GM23338 (cell line): ENCODE measurements around the gene ATP6V0A4. TPM values are rescaled to one million over a fixed set of nuclear protein-coding genes. Genes with fewer than 3 reads are reported as not detected.

ENCODE experiments used
- ATAC-seq: fragments of 200-7000 bp; cut with Tn5 transposase; 3 replicates; pipeline ENCODE4 v1.9.1; 2020
- DNase-seq: peaks from one replicate; pipeline ENCODE4 v3.0.0-alpha.2; 2015; ENCODE audit warnings: low spot score
- H2AFZ ChIP-seq: fragments of 200-600 bp; sonication (generic); 2 replicates; pipeline ENCODE4 v1.8.0; 2016; ENCODE audit warnings: antibody characterized with exemption, mild to moderate bottlenecking, moderate library complexity
- H3F3A ChIP-seq: fragments of 200-600 bp; sonication (generic); replicated peaks from 2 replicates; pipeline ENCODE4 v1.8.0; 2017; ENCODE audit warnings: antibody characterized with exemption, mixed run types, low read depth
- H3K27ac ChIP-seq: fragments of 200-600 bp; sonication (generic); 2 replicates; pipeline ENCODE4 v1.6.1; 2016; ENCODE audit warnings: low read depth
- H3K27me3 ChIP-seq: fragments of 200-600 bp; sonication (generic); 2 replicates; pipeline ENCODE4 v1.8.0; 2016; ENCODE audit warnings: mild to moderate bottlenecking, mixed run types, moderate library complexity; ENCODE audit not compliant: insufficient read depth
- H3K36me3 ChIP-seq: fragments of 200-600 bp; sonication (generic); 2 replicates; pipeline ENCODE4 v1.8.0; 2016; ENCODE audit warnings: mild to moderate bottlenecking; ENCODE audit not compliant: insufficient read depth
- H3K4me1 ChIP-seq: fragments of 200-600 bp; sonication (generic); 2 replicates; pipeline ENCODE4 v1.8.0; 2016; ENCODE audit warnings: mild to moderate bottlenecking, moderate library complexity; ENCODE audit not compliant: insufficient read depth
- H3K4me2 ChIP-seq: fragments of 200-600 bp; sonication (generic); 2 replicates; pipeline ENCODE4 v1.7.1; 2017; ENCODE audit warnings: mixed run types
- H3K4me3 ChIP-seq: fragments of 200-600 bp; sonication (generic); 2 replicates; pipeline ENCODE4 v1.6.1; 2016; ENCODE audit warnings: mixed run types
- H3K79me2 ChIP-seq: fragments of 200-600 bp; sonication (generic); replicated peaks from 2 replicates; pipeline ENCODE4 v1.8.0; 2017; ENCODE audit warnings: mild to moderate bottlenecking; ENCODE audit not compliant: insufficient read depth
- H3K9me2 ChIP-seq: fragments of 200-600 bp; sonication (generic); 2 replicates; pipeline ENCODE4 v1.8.0; 2017; ENCODE audit not compliant: insufficient read depth
- H4K20me1 ChIP-seq: fragments of 200-600 bp; sonication (generic); replicated peaks from 2 replicates; pipeline ENCODE4 v1.8.0; 2017; ENCODE audit warnings: mild to moderate bottlenecking; ENCODE audit not compliant: insufficient read depth
- H3K27ac Mint-ChIP-seq: 2 replicates; pipeline ENCODE4 v1.8.0; 2020; ENCODE audit warnings: inconsistent platforms, mild to moderate bottlenecking, moderate library complexity, mixed read lengths
- H3K27me3 Mint-ChIP-seq: 3 replicates; pipeline ENCODE4 v1.8.0; 2022; ENCODE audit warnings: low read depth, mild to moderate bottlenecking, moderate library complexity, mixed read lengths, inconsistent platforms; ENCODE audit not compliant: insufficient read depth, poor library complexity
- H3K36me3 Mint-ChIP-seq: 3 replicates; pipeline ENCODE4 v1.8.0; 2021; ENCODE audit warnings: low read depth, mild to moderate bottlenecking, inconsistent platforms, moderate library complexity, mixed read lengths
- H3K4me1 Mint-ChIP-seq: 3 replicates; pipeline ENCODE4 v1.8.0; 2020; ENCODE audit warnings: mild to moderate bottlenecking, inconsistent platforms, mixed read lengths
- H3K4me3 Mint-ChIP-seq: 3 replicates; pipeline ENCODE4 v1.8.0; 2021; ENCODE audit warnings: moderate library complexity, mild to moderate bottlenecking, inconsistent platforms, mixed read lengths
- H3K9me3 Mint-ChIP-seq: 3 replicates; pipeline ENCODE4 v1.8.0; 2020; ENCODE audit warnings: moderate library complexity, mild to moderate bottlenecking, inconsistent platforms, mixed read lengths
- CREB1 ChIP-seq: fragments of 250-450 bp; sonication (Bioruptor Pico); IDR thresholded peaks from 2 replicates; pipeline ENCODE4 v1.5.0; 2020; ENCODE audit warnings: low read depth, mild to moderate bottlenecking, moderate library complexity
- ETS1 ChIP-seq: IDR thresholded peaks from 2 replicates; pipeline ENCODE4 v1.6.1; 2016; ENCODE audit warnings: antibody characterized with exemption
- EZH2phosphoT487 ChIP-seq: fragments of 200-600 bp; sonication (generic); IDR thresholded peaks from one replicate; pipeline ENCODE4 v1.8.1; 2018; ENCODE audit warnings: antibody characterized with exemption; ENCODE audit not compliant: unreplicated experiment
- JUNB ChIP-seq: IDR thresholded peaks from one replicate; pipeline ENCODE4 v1.6.1; 2016; ENCODE audit warnings: antibody characterized with exemption; ENCODE audit not compliant: unreplicated experiment
- NANOG ChIP-seq: IDR thresholded peaks from 2 replicates; pipeline ENCODE4 v1.6.1; 2016; ENCODE audit warnings: antibody characterized with exemption, borderline replicate concordance
- POLR2AphosphoS5 ChIP-seq: IDR thresholded peaks from 2 replicates; pipeline ENCODE4 v1.6.1; 2016; ENCODE audit warnings: antibody characterized with exemption, low read depth
- REST ChIP-seq: IDR thresholded peaks from one replicate; pipeline ENCODE4 v1.6.1; 2018; ENCODE audit warnings: antibody characterized with exemption; ENCODE audit not compliant: unreplicated experiment
- STAT1 ChIP-seq: IDR thresholded peaks from one replicate; pipeline ENCODE4 v1.6.1; 2016; ENCODE audit warnings: antibody characterized with exemption; ENCODE audit not compliant: unreplicated experiment
- ZNF331 ChIP-seq: fragments of 250-450 bp; sonication (Bioruptor Pico); IDR thresholded peaks from 2 replicates; pipeline ENCODE4 v1.5.0; 2020; ENCODE audit warnings: low read depth, mild to moderate bottlenecking, moderate library complexity
- polyA plus RNA-seq: library from polyadenylated mRNA; unstranded; fragments of >200 nt; fragmentation: Nextera tagmentation; extraction: Ambion mirVana; gene quantifications from 2 replicates; pipeline ENCODE4 v1.2.1, GENCODE V29; 2016
- total RNA-seq: library from RNA; depleted of rRNA; stranded (reverse); fragments of >200 nt; shearing (Covaris generic); gene quantifications from 2 replicates; pipeline ENCODE4 v1.2.3, GENCODE V29; 2014
- TF ChIP-seq, protein P1 (sequence below), 2 experiments: fragments of 200-600 bp in 1 of 2; sonication (generic) in 1 of 2; conservative IDR thresholded peaks; 2 replicates each; pipeline versions ENCODE4 v1.5.1 to v1.6.1; 2016 to 2017; ENCODE audit warnings: antibody characterized with exemption in 2 of 2, low read depth in 2 of 2, mild to moderate bottlenecking in 2 of 2, moderate library complexity in 1 of 2

Gene ATP6V0A4
- total and polyA plus RNA-seq, 2 experiments from 2014 or later, result 0.10 to 1.3 TPM

GRCh38 chr7:138662991-138663320 is 135.0 kb downstream of the ATP6V0A4 start:
- H3K27me3 Mint-ChIP-seq, result peaks cover 10% of the 10 kb centered on the region
- Histone ChIP-seq H3K4me2 (peak overlapping the region; percentile 68), H3K36me3 (no peaks in the 10 kb centered on the region), H3K79me2 (no peaks in the 10 kb centered on the region), H3K27me3 (no peaks in the 10 kb centered on the region), H3K4me3 (no peak overlapping the region), H3K4me1 (peaks cover 51% of the 10 kb centered on the region), H3F3A (no peaks in the 10 kb centered on the region), H3K9me2 (peaks cover 4% of the 10 kb centered on the region), H4K20me1 (no peaks in the 10 kb centered on the region), H2AFZ (peak overlapping the region; percentile 30; the same call in 1 of the 2 replicates), H3K27ac (no peak overlapping the region)
- peaks cover 14% of the 10 kb centered on the region for H3K36me3 Mint-ChIP-seq
- no peak overlapping the region for H3K27ac Mint-ChIP-seq
- H3K9me3 Mint-ChIP-seq, result peaks cover 17% of the 10 kb centered on the region
- no peak for DNase-seq
- H3K4me1 Mint-ChIP-seq, result peaks cover 64% of the 10 kb centered on the region
- peak overlapping the region; percentile 43; the same call in 1 of the 3 replicates for H3K4me3 Mint-ChIP-seq
- TF ChIP-seq REST (no peak), POLR2AphosphoS5 (no peak), ZNF331 (CRISPR knock-in tag) (no peak), JUNB (no peak), STAT1 (no peak), NANOG (no peak), CREB1 (CRISPR knock-in tag) (no peak), EZH2phosphoT487 (no peak), ETS1 (no peak)
- TF ChIP-seq, protein P1, sequence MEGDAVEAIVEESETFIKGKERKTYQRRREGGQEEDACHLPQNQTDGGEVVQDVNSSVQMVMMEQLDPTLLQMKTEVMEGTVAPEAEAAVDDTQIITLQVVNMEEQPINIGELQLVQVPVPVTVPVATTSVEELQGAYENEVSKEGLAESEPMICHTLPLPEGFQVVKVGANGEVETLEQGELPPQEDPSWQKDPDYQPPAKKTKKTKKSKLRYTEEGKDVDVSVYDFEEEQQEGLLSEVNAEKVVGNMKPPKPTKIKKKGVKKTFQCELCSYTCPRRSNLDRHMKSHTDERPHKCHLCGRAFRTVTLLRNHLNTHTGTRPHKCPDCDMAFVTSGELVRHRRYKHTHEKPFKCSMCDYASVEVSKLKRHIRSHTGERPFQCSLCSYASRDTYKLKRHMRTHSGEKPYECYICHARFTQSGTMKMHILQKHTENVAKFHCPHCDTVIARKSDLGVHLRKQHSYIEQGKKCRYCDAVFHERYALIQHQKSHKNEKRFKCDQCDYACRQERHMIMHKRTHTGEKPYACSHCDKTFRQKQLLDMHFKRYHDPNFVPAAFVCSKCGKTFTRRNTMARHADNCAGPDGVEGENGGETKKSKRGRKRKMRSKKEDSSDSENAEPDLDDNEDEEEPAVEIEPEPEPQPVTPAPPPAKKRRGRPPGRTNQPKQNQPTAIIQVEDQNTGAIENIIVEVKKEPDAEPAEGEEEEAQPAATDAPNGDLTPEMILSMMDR (conservative IDR thresholded peaks at IDR 0.05; ENCODE audit: low read depth in 2 of 2), result no peak
- ATAC-seq, result no peak
